Spleen (tissue), 11 donors: ENCODE results near the gene GRM2. TPM values are rescaled to one million over a fixed set of nuclear protein-coding genes. Genes with fewer than 3 reads are reported as not detected.

Experiments
- DNase-seq: peaks from one replicate; pipeline ENCODE4 v3.0.0-alpha.2; 2020
- H3K27ac ChIP-seq, 8 donors: fragments of 200-600 bp; sonication (generic) in 7 of 8; 1 replicate in 4 of 8; 2 replicates in 4 of 8; pipeline versions ENCODE4 v1.5.0 to v1.8.0; 2016 to 2021; ENCODE audit warnings: inconsistent platforms in 4 of 8, mild to moderate bottlenecking in 4 of 8, moderate library complexity in 1 of 8
- H3K27me3 ChIP-seq, 7 donors: fragments of 200-600 bp; sonication (generic) in 6 of 7; replicated peaks in 1 of 7; 1 replicate in 4 of 7; 2 replicates in 3 of 7; pipeline versions ENCODE4 v1.5.0 to v1.8.0; 2016 to 2021; ENCODE audit warnings: inconsistent platforms in 3 of 7, mild to moderate bottlenecking in 1 of 7
- H3K36me3 ChIP-seq, 6 donors: fragments of 200-600 bp; sonication (generic) in 5 of 6; 1 replicate in 4 of 6; 2 replicates in 2 of 6; pipeline versions ENCODE4 v1.5.0 to v1.8.0; 2016 to 2021; ENCODE audit warnings: inconsistent platforms in 2 of 6
- H3K4me1 ChIP-seq, 6 donors: fragments of 200-600 bp; sonication (generic) in 5 of 6; 1 replicate in 3 of 6; 2 replicates in 3 of 6; pipeline versions ENCODE4 v1.5.0 to v1.8.0; 2016 to 2021; ENCODE audit warnings: inconsistent platforms in 3 of 6
- H3K4me3 ChIP-seq, 8 donors: fragments of 200-600 bp; sonication (generic) in 7 of 8; 1 replicate in 4 of 8; 2 replicates in 4 of 8; pipeline versions ENCODE4 v1.5.0 to v1.8.0; 2016 to 2021; ENCODE audit warnings: inconsistent platforms in 4 of 8, mild to moderate bottlenecking in 4 of 8, moderate library complexity in 2 of 8
- H3K9me3 ChIP-seq, 8 donors: fragments of 200-600 bp; sonication (generic) in 7 of 8; 1 replicate in 4 of 8; 2 replicates in 4 of 8; pipeline versions ENCODE4 v1.5.0 to v1.8.0; 2016 to 2021; ENCODE audit warnings: inconsistent platforms in 4 of 8
- CTCF ChIP-seq, 11 experiments: fragments of 200-600 bp in 7 of 11; fragments of 450-650 bp in 4 of 11; sonication (generic) in 4 of 11; IDR thresholded peaks in 8 of 11; conservative IDR thresholded peaks in 3 of 11; 1 replicate in 7 of 11; 2 replicates in 4 of 11; pipeline versions ENCODE4 v1.4.0 to v1.8.0; 2016 to 2021; ENCODE audit warnings: antibody characterized with exemption in 11 of 11, inconsistent platforms in 4 of 11, mild to moderate bottlenecking in 1 of 11
- POLR2A ChIP-seq, 3 donors: fragments of 450-650 bp; IDR thresholded peaks; one replicate each; pipeline ENCODE4 v1.5.1; 2017; ENCODE audit warnings: antibody characterized with exemption in 3 of 3, mild to moderate bottlenecking in 1 of 3
- POLR2AphosphoS5 ChIP-seq, 3 donors: sonication (generic); formaldehyde crosslinking; IDR thresholded peaks; one replicate each; pipeline ENCODE4 v1.5.1; 2017; ENCODE audit warnings: antibody characterized with exemption in 3 of 3
- WGBS, 5 donors: extraction: QIAGEN DNeasy Blood & Tissue Kit in 3 of 5; methylation state at CpG; one replicate each; pipeline versions ENCODE4 v1.1.5 to v1.1.7; 2013 to 2018; 5-methylcytosine and 5-hydroxymethylcytosine counted together
- intact Hi-C: fragments of 100-400 bp; cut with DNase I; formaldehyde crosslinking; loops from one replicate; pipeline ENCODE4 v1.15.0; 2023; ENCODE audit warnings: low total_unique reads
- polyA plus RNA-seq, 3 donors: library from polyadenylated mRNA; stranded (reverse); fragments of 200-250 nt; gene quantifications; one replicate each; pipeline ENCODE4 v1.2.1, GENCODE V29; 2013
- total RNA-seq, 7 donors: library from RNA; depleted of rRNA in 3 of 7; stranded (reverse); fragments of >200 nt in 3 of 7; fragmentation: NEBNext Ultra II Directional in 4 of 7; extraction: Animal tissue kit (Norgen Biotek cat#: 25700) in 4 of 7; gene quantifications; one replicate each; pipeline versions ENCODE4 v1.1.0 to v1.2.1, GENCODE V29; 2016 to 2021
- donor health status: healthy with polysubstance abuse.
- donor health status: DM: no; HTN: no; CAD: no; lungs with moderate emphysema.
- donor health status: DM: no; HTN: no; CAD: no.
- donor health status: Bipolar disorder and iron deficiency.
- donor health status: healthy.
- donor health status: DM: no; HTN: no; CAD: no.
- donor health status: DM: yes; HTN: yes; CAD: no.

The GRM2 gene
- total and polyA plus RNA-seq, 10 donors, result 0.17 to 2.7 (median 1.4) TPM

GRCh38 chr3:51682079-51682478 lies 24.8 kb upstream of the GRM2 start:
- Histone ChIP-seq H3K27ac (peak overlapping the region; percentile 41 to 84 (median 70)), H3K36me3 (peaks cover 0 to 82% (median 12%) of the 10 kb centered on the region in 6 donors), H3K4me1 (peaks cover 61 to 100% (median 96%) of the 10 kb centered on the region in 6 donors), H3K27me3 (no peaks in the 10 kb centered on the region), H3K9me3 (no peaks in the 10 kb centered on the region), H3K4me3 (peak overlapping the region in 4 of 8 donors; percentile 10 to 46 (median 10))
- intact Hi-C loops, result loop anchor here (5.0 kb wide), 1 partner anchor 180 kb away; the partner anchor contains the start of gene DCAF1
- DNase-seq, result peak; percentile 85
- TF ChIP-seq CTCF (IDR thresholded peaks at IDR 0.05 in 8 of 11, conservative IDR thresholded peaks at IDR 0.05 in 3 of 11) (peak; percentile 85 to 99 (median 95)), POLR2AphosphoS5 (IDR thresholded peaks at IDR 0.05) (peak in 1 of 3 donors; percentile 74), POLR2A (IDR thresholded peaks at IDR 0.05) (no peak)
- WGBS, 5 donors, result 9 to 20% (median 13%) methylated on average over 4 of the region's 4 CpGs

GRCh38 chr3:51682526-51682925 lies 24.3 kb upstream of the GRM2 start:
- TF ChIP-seq POLR2A (IDR thresholded peaks at IDR 0.05) (no peak), POLR2AphosphoS5 (IDR thresholded peaks at IDR 0.05) (no peak), CTCF (IDR thresholded peaks at IDR 0.05 in 8 of 11, conservative IDR thresholded peaks at IDR 0.05 in 3 of 11) (no peak)
- H3K9me3 ChIP-seq, result no peaks in the 10 kb centered on the region
- H3K36me3 ChIP-seq, result peaks cover 0 to 82% (median 12%) of the 10 kb centered on the region in 6 donors
- intact Hi-C loops, result loop anchor here (5.0 kb wide), 1 partner anchor 180 kb away; the partner anchor contains the start of gene DCAF1
- peak; percentile 71 for DNase-seq
- H3K27ac ChIP-seq, result peak overlapping the region in 5 of 8 donors; percentile 66 to 84 (median 76)
- H3K4me1 ChIP-seq, result peaks cover 63 to 100% (median 98%) of the 10 kb centered on the region in 6 donors
- WGBS, 5 donors, result 48 to 73% (median 69%) methylated on average over 7 of the region's 7 CpGs
- H3K27me3 ChIP-seq, result no peaks in the 10 kb centered on the region
- H3K4me3 ChIP-seq, result no peak overlapping the region

GRCh38 chr3:51683566-51683965 lies 23.3 kb upstream of the GRM2 start:
- Histone ChIP-seq H3K9me3 (no peaks in the 10 kb centered on the region), H3K4me3 (no peak overlapping the region), H3K27me3 (no peaks in the 10 kb centered on the region), H3K4me1 (peaks cover 59 to 100% (median 96%) of the 10 kb centered on the region in 6 donors), H3K27ac (peak overlapping the region in 5 of 8 donors; percentile 81 to 90 (median 83)), H3K36me3 (peaks cover 0 to 82% (median 12%) of the 10 kb centered on the region in 6 donors)
- 37 to 55% (median 50%) methylated on average over 2 of the region's 2 CpGs for WGBS, 5 donors
- DNase-seq, result no peak
- TF ChIP-seq POLR2AphosphoS5 (IDR thresholded peaks at IDR 0.05) (peak in 1 of 3 donors; percentile 32), CTCF (IDR thresholded peaks at IDR 0.05 in 8 of 11, conservative IDR thresholded peaks at IDR 0.05 in 3 of 11) (no peak), POLR2A (IDR thresholded peaks at IDR 0.05) (no peak)
- intact Hi-C loops, result loop anchor here (5.0 kb wide), 1 partner anchor 181 kb away; the partner anchor contains the start of gene DCAF1

GRCh38 chr3:51684971-51685751 lies 21.7 kb upstream of the GRM2 start:
- peak overlapping the region in 7 of 8 donors; percentile 69 to 90 (median 83) for H3K27ac ChIP-seq
- H3K4me3 ChIP-seq, result no peak overlapping the region
- H3K27me3 ChIP-seq, result no peaks in the 10 kb centered on the region
- no peaks in the 10 kb centered on the region for H3K9me3 ChIP-seq
- no peak for DNase-seq
- TF ChIP-seq POLR2AphosphoS5 (IDR thresholded peaks at IDR 0.05), result peak in 2 of 3 donors; percentile 39 to 50
- no peak for TF ChIP-seq POLR2A (IDR thresholded peaks at IDR 0.05)
- TF ChIP-seq CTCF (IDR thresholded peaks at IDR 0.05 in 8 of 11, conservative IDR thresholded peaks at IDR 0.05 in 3 of 11), result peak in 4 of 11 experiments; percentile 10 to 37 (median 20)
- peaks cover 0 to 85% (median 19%) of the 10 kb centered on the region in 6 donors for H3K36me3 ChIP-seq
- 42 to 48% (median 44%) methylated on average over 7 of the region's 7 CpGs for WGBS, 5 donors
- peaks cover 54 to 100% (median 91%) of the 10 kb centered on the region in 6 donors for H3K4me1 ChIP-seq
- intact Hi-C loops, result loop anchor here (5.0 kb wide), 1 partner anchor 183 kb away; the partner anchor contains the start of gene DCAF1
